SU-DHL-6 (cell line): ENCODE results near the gene NTRK1.

Experiments used
- CTCF ChIP-seq: fragments of 200-600 bp; sonication (generic); IDR thresholded peaks from one replicate; pipeline ENCODE4 v1.5.1; 2017; ENCODE audit warnings: antibody characterized with exemption, mild to moderate bottlenecking, low read length, moderate library complexity; ENCODE audit not compliant: insufficient read depth, poor library complexity, severe bottlenecking
- EZH2phosphoT487 ChIP-seq: fragments of 200-600 bp; sonication (generic), shearing (Covaris generic); conservative IDR thresholded peaks from 2 replicates; pipeline ENCODE4 v1.6.1; 2018; ENCODE audit warnings: mild to moderate bottlenecking, antibody characterized with exemption, low read length, moderate library complexity, mixed read lengths

GRCh38 chr1:156887734-156888133 lies 27.1 kb downstream of the NTRK1 start:
- no peak for TF ChIP-seq CTCF
- TF ChIP-seq EZH2phosphoT487, result no peak
